Measurements from ENCODE around the gene TBC1D22A.

TBC1D22A gene

GRCh38 chr22:47067911-47068625 lies 305.6 kb downstream of the TBC1D22A start:
- DNase-seq = no peak

- no peak for DNase-seq
Observed at GRCh38 chr22:47068626-47068996, 306.2 kb downstream of the TBC1D22A start.

- no peak for DNase-seq
Observed at GRCh38 chr22:47069270-47069669, 306.8 kb downstream of the TBC1D22A start.

GRCh38 chr22:47071078-47071806 lies 308.8 kb downstream of the TBC1D22A start:
- peak; percentile 3 for DNase-seq

- DNase-seq = no peak
Observed at GRCh38 chr22:47071807-47072641, 309.6 kb downstream of the TBC1D22A start.

- DNase-seq = no peak
Observed at GRCh38 chr22:47072642-47072967, 310.2 kb downstream of the TBC1D22A start.

- no peak for DNase-seq
Observed at GRCh38 chr22:47073075-47073474, 310.6 kb downstream of the TBC1D22A start.

- DNase-seq = no peak
Observed at GRCh38 chr22:47074105-47074504, 311.7 kb downstream of the TBC1D22A start.

- no peak for DNase-seq
Observed at GRCh38 chr22:47075568-47075967, 313.1 kb downstream of the TBC1D22A start.

- DNase-seq = no peak
Observed at GRCh38 chr22:47076758-47077157, 314.3 kb downstream of the TBC1D22A start.

GRCh38 chr22:47080100-47080499 lies 317.6 kb downstream of the TBC1D22A start:
- DNase-seq = no peak

GRCh38 chr22:47082505-47082904 lies 320.1 kb downstream of the TBC1D22A start:
- no peak for DNase-seq

GRCh38 chr22:47083379-47083986 lies 321.0 kb downstream of the TBC1D22A start:
- no peak for DNase-seq

GRCh38 chr22:47084226-47084625 lies 321.8 kb downstream of the TBC1D22A start:
- no peak for DNase-seq

GRCh38 chr22:47086596-47087248 lies 324.3 kb downstream of the TBC1D22A start:
- DNase-seq = no peak

- no peak for DNase-seq
Observed at GRCh38 chr22:47088480-47089158, 326.2 kb downstream of the TBC1D22A start.

GRCh38 chr22:47089374-47089773 lies 326.9 kb downstream of the TBC1D22A start:
- DNase-seq = no peak

- no peak for DNase-seq
Observed at GRCh38 chr22:47089796-47090460, 327.5 kb downstream of the TBC1D22A start.

- DNase-seq = no peak
Observed at GRCh38 chr22:47090591-47091245, 328.3 kb downstream of the TBC1D22A start.

GRCh38 chr22:47091246-47091651 lies 328.8 kb downstream of the TBC1D22A start:
- no peak for DNase-seq

All from inflammatory macrophage treated with lipopolysaccharide for 4 hours (primary cell).